H1 (cell line): ENCODE results near the gene DNASE1. TPM values are rescaled to one million over a fixed set of nuclear protein-coding genes. Genes with fewer than 3 reads are reported as not detected.
"Not testable (repeated sequence)": the region's sequence is repeated elsewhere in the genome, so short reads cannot be mapped to it uniquely, and the experiment has no call there.

Source experiments
- CTCF ChIA-PET: fragments of 300-600 bp; sonication (Branson Sonifier 250); formaldehyde crosslinking; loops from one replicate; lab custom pipeline; 2021; ENCODE audit not compliant: partially characterized antibody; lab: Charles Lee
- POLR2A ChIA-PET: fragments of 300-600 bp; sonication (Branson Sonifier 250); formaldehyde crosslinking; loops from one replicate; lab custom pipeline; 2021; ENCODE audit warnings: inconsistent platforms; ENCODE audit not compliant: partially characterized antibody; lab: Charles Lee
- DNase-seq, 2 experiments: peaks; one replicate each; pipeline versions ENCODE4 v3.0.0 to v3.0.0-alpha.2; 2010 to 2022; ENCODE audit warnings: low spot score in 2 of 2, low read depth in 1 of 2, mixed read lengths in 1 of 2
- FAIRE-seq: peaks from 2 replicates; lab custom pipeline; 2011; peaks lifted over from hg19 to GRCh38; lab: Jason Lieb, UNC
- H2AFZ ChIP-seq: 2 replicates; pipeline ENCODE4 v1.8.1; 2012; ENCODE audit warnings: low read length, inconsistent platforms
- H2AK5ac ChIP-seq: 2 replicates; pipeline ENCODE4 v1.6.1; 2013; ENCODE audit warnings: low read depth, low read length
- H2BK120ac ChIP-seq: replicated peaks from 2 replicates; pipeline ENCODE3; 2013; ENCODE audit warnings: low read depth, low read length, inconsistent platforms
- H2BK12ac ChIP-seq: 2 replicates; pipeline ENCODE4 v1.6.1; 2013; ENCODE audit warnings: low read depth, low read length
- H2BK15ac ChIP-seq: 2 replicates; pipeline ENCODE4 v1.6.1; 2013; ENCODE audit warnings: low read length
- H2BK20ac ChIP-seq: 2 replicates; pipeline ENCODE4 v1.6.1; 2013; ENCODE audit warnings: low read length
- H2BK5ac ChIP-seq: 2 replicates; pipeline ENCODE4 v1.6.1; 2013; ENCODE audit warnings: low read depth, low read length
- H3K14ac ChIP-seq: 2 replicates; pipeline ENCODE4 v1.6.1; 2013; ENCODE audit warnings: inconsistent platforms; ENCODE audit not compliant: insufficient read length
- H3K18ac ChIP-seq: 2 replicates; pipeline ENCODE4 v1.6.1; 2013; ENCODE audit warnings: low read length; ENCODE audit errors: extremely low read depth
- H3K23ac ChIP-seq: 2 replicates; pipeline ENCODE4 v1.6.1; 2013; ENCODE audit warnings: inconsistent platforms; ENCODE audit not compliant: insufficient read length
- H3K23me2 ChIP-seq: 2 replicates; pipeline ENCODE4 v1.6.1; 2013; ENCODE audit warnings: low read depth, low read length
- H3K27ac ChIP-seq: 2 replicates; pipeline ENCODE4 v1.6.1; 2011; ENCODE audit warnings: low read depth, low read length, inconsistent platforms
- H3K27me3 ChIP-seq, 4 experiments: replicated peaks in 1 of 4; 1 replicate in 1 of 4; 2 replicates in 3 of 4; pipeline versions ENCODE4 v1.6.1 to v1.8.1; 2011 to 2013; ENCODE audit warnings: low read length in 3 of 4, mild to moderate bottlenecking in 3 of 4, inconsistent platforms in 2 of 4, mixed read lengths in 2 of 4, moderate library complexity in 1 of 4; ENCODE audit not compliant: control insufficient read depth in 3 of 4, insufficient read depth in 3 of 4; ENCODE audit errors: extremely low read depth in 1 of 4
- H3K36me3 ChIP-seq, 4 experiments: 2 replicates each; pipeline versions ENCODE4 v1.6.1 to v1.8.1; 2011 to 2013; ENCODE audit warnings: mild to moderate bottlenecking in 4 of 4, low read length in 3 of 4, moderate library complexity in 2 of 4, control low read depth in 1 of 4, inconsistent platforms in 1 of 4; ENCODE audit not compliant: insufficient read depth in 4 of 4, control insufficient read depth in 2 of 4
- H3K4ac ChIP-seq: replicated peaks from 2 replicates; pipeline ENCODE3; 2013; ENCODE audit warnings: low read length, low read depth, mixed read lengths, inconsistent platforms; ENCODE audit not compliant: insufficient read length
- H3K4me1 ChIP-seq, 4 experiments: replicated peaks in 1 of 4; 1 replicate in 1 of 4; 2 replicates in 3 of 4; pipeline versions ENCODE4 v1.6.1 to v1.8.1; 2011 to 2013; ENCODE audit warnings: low read length in 3 of 4, inconsistent platforms in 2 of 4, mixed read lengths in 1 of 4; ENCODE audit not compliant: insufficient read depth in 4 of 4, control insufficient read depth in 3 of 4
- H3K4me2 ChIP-seq, 2 experiments: 2 replicates each; pipeline versions ENCODE4 v1.6.1 to v1.8.1; 2011 to 2013; ENCODE audit warnings: low read depth in 2 of 2, low read length in 2 of 2, control low read depth in 1 of 2, inconsistent platforms in 1 of 2, mild to moderate bottlenecking in 1 of 2; ENCODE audit not compliant: insufficient read depth in 1 of 2
- H3K4me3 ChIP-seq, 4 experiments: fragments of 200-600, 300-600 bp in 1 of 4; sonication (generic), shearing (Covaris generic), sonication (Bioruptor Twin) in 1 of 4; 2 replicates each; pipeline versions ENCODE4 v1.5.1 to v1.8.1; 2011 to 2016; ENCODE audit warnings: low read length in 4 of 4, low read depth in 3 of 4, control low read depth in 2 of 4, inconsistent platforms in 2 of 4, mild to moderate bottlenecking in 2 of 4, mixed read lengths in 1 of 4, moderate library complexity in 1 of 4; ENCODE audit not compliant: insufficient read depth in 2 of 4; ENCODE audit errors: extremely low read depth in 1 of 4
- H3K56ac ChIP-seq: replicated peaks from 2 replicates; pipeline ENCODE3; 2013; ENCODE audit warnings: low read depth, mild to moderate bottlenecking, mixed read lengths, low read length, inconsistent platforms; ENCODE audit not compliant: insufficient read length
- H3K79me1 ChIP-seq: 2 replicates; pipeline ENCODE4 v1.6.1; 2013; ENCODE audit warnings: low read depth, low read length, control low read depth
- H3K79me2 ChIP-seq, 2 experiments: 2 replicates each; pipeline versions ENCODE4 v1.6.1 to v1.8.1; 2012 to 2013; ENCODE audit warnings: low read length in 2 of 2, mild to moderate bottlenecking in 2 of 2, inconsistent platforms in 1 of 2; ENCODE audit not compliant: insufficient read depth in 2 of 2, control insufficient read depth in 1 of 2
- H3K9ac ChIP-seq, 4 experiments: replicated peaks in 1 of 4; 1 replicate in 1 of 4; 2 replicates in 3 of 4; pipeline versions ENCODE4 v1.6.1 to v1.8.1; 2011 to 2013; ENCODE audit warnings: low read depth in 3 of 4, low read length in 3 of 4, control low read depth in 2 of 4, mild to moderate bottlenecking in 2 of 4, moderate library complexity in 2 of 4, inconsistent platforms in 1 of 4; ENCODE audit errors: extremely low read depth in 1 of 4
- H3K9me3 ChIP-seq, 2 experiments: 2 replicates each; pipeline versions ENCODE4 v1.6.1 to v1.8.1; 2012 to 2013; ENCODE audit warnings: mild to moderate bottlenecking in 2 of 2, moderate library complexity in 2 of 2, control low read depth in 1 of 2, inconsistent platforms in 1 of 2, low read depth in 1 of 2, low read length in 1 of 2, mixed read lengths in 1 of 2; ENCODE audit not compliant: insufficient read depth in 2 of 2
- H4K20me1 ChIP-seq, 2 experiments: replicated peaks in 1 of 2; 2 replicates each; pipeline versions ENCODE3 to v1.8.1; 2011 to 2013; ENCODE audit warnings: inconsistent platforms in 2 of 2, low read length in 2 of 2, mild to moderate bottlenecking in 1 of 2; ENCODE audit not compliant: insufficient read depth in 2 of 2, control insufficient read depth in 1 of 2
- H4K5ac ChIP-seq: 2 replicates; pipeline ENCODE4 v1.6.1; 2013; ENCODE audit warnings: low read length, low read depth, mixed read lengths, inconsistent platforms; ENCODE audit not compliant: insufficient read length
- H4K8ac ChIP-seq: 2 replicates; pipeline ENCODE4 v1.8.0; 2013; ENCODE audit warnings: mild to moderate bottlenecking, moderate library complexity, low read length, inconsistent platforms; ENCODE audit not compliant: insufficient read depth; ENCODE audit errors: extremely low read depth
- H4K91ac ChIP-seq: replicated peaks from 2 replicates; pipeline ENCODE3; 2013; ENCODE audit warnings: low read length, mixed read lengths, inconsistent platforms; ENCODE audit not compliant: insufficient read length
- KDM4A ChIP-seq: IDR thresholded peaks from one replicate; pipeline ENCODE4 v1.7.1; 2012; ENCODE audit warnings: low read depth, mild to moderate bottlenecking, moderate library complexity, low read length, inconsistent platforms; ENCODE audit not compliant: severe bottlenecking
- WGBS, 2 experiments: shearing (Covaris generic) in 1 of 2; methylation state at CpG; one replicate each; pipeline versions ENCODE4 v1.1.6 to v1.1.7; 2013 to 2015; ENCODE audit warnings: low lambda C conversion rate in 2 of 2, mixed read lengths in 2 of 2, inconsistent platforms in 1 of 2, low coverage in 1 of 2, missing lambda C conversion rate in 1 of 2; ENCODE audit not compliant: insufficient replicate concordance in 2 of 2, insufficient coverage in 1 of 2, insufficient read length in 1 of 2; ENCODE audit errors: extremely low coverage in 1 of 2, missing lambda C conversion rate in 1 of 2; 5-methylcytosine and 5-hydroxymethylcytosine counted together
- polyA plus RNA-seq, 7 experiments: library from polyadenylated mRNA; depleted of rRNA in 3 of 7; stranded (reverse) in 5 of 7; unstranded in 2 of 7; fragments of >200 nt in 5 of 7; fragments of 200-250 nt in 2 of 7; gene quantifications; 1 replicate in 5 of 7; 2 replicates in 1 of 7; 4 replicates in 1 of 7; pipeline versions ENCODE4 v1.2.1 to v1.2.3, GENCODE V29; 2011 to 2013; ENCODE audit warnings: missing spikeins in 2 of 7, mixed read lengths in 2 of 7
- total RNA-seq: library from RNA; stranded (reverse); fragmentation: NEBNext Ultra II Directional; extraction: Animal tissue kit (Norgen Biotek cat#: 25700); gene quantifications from 2 replicates; pipeline ENCODE4 v1.2.1, GENCODE V29; 2021
- TF ChIP-seq, protein P1 (sequence below): IDR thresholded peaks from 2 replicates; pipeline ENCODE4 v1.6.1; 2011; ENCODE audit warnings: low read length, improper control_type of control experiment

Gene DNASE1
- total and polyA plus RNA-seq, 2 of the 8 experiments (the other 6 are each of a cell fraction or from before 2014, with no cell fraction given) = 11.5 to 16.7 TPM

DNA sequence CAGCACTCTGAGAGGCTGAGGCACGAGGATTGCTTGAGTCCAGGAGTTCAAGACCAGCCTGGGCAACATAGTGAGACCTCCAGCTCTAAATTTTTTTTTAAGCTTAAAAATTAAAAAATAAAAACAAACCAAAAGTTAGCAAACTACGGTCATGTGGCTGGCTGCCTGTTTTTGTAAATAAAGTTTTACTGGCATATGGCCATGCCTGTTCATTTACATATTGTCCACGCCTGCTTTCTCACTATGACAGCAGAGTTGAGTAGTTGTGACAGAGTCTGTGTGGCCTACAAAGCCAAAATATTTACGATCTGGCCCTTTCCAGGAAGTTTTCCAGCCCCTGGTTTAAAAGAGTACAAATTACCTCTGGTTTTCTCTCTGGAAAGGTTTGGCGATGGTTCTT, 46.4 kb upstream of the DNASE1 start (continued):
- no peak for TF ChIP-seq KDM4A
- TF ChIP-seq, protein P1, sequence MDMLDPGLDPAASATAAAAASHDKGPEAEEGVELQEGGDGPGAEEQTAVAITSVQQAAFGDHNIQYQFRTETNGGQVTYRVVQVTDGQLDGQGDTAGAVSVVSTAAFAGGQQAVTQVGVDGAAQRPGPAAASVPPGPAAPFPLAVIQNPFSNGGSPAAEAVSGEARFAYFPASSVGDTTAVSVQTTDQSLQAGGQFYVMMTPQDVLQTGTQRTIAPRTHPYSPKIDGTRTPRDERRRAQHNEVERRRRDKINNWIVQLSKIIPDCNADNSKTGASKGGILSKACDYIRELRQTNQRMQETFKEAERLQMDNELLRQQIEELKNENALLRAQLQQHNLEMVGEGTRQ = no peak

DNA sequence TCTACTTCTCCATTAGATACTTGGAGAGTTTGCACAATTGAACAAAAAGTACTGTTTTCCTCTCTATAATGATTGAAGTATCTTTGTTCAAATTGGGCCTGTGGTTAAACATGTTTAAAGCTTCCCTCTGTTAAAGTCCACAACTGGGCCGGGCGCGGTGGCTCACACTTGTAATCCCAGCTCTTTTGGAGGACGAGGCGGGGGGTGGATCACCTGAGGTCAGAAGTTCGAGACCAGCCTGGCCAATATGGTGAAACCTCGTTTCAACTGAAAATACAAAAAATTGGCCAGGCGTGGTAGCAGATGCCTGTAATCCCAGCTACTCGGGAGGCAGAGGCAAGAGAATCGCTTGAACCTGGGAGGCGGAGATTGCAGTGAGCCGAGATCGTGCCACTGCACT, 45.5 kb upstream of the DNASE1 start:
- FAIRE-seq, POLR2A ChIA-PET, H3K56ac ChIP-seq, H2BK15ac ChIP-seq, H3K4me1 ChIP-seq, H3K18ac ChIP-seq, H3K9ac ChIP-seq, H2AK5ac ChIP-seq, H3K27ac ChIP-seq, H3K4me3 ChIP-seq, H2BK120ac ChIP-seq, H3K27me3 ChIP-seq, H3K79me1 ChIP-seq, H2BK12ac ChIP-seq, H4K8ac ChIP-seq, H2AFZ ChIP-seq, CTCF ChIA-PET, H3K14ac ChIP-seq, H3K9me3 ChIP-seq, H3K23ac ChIP-seq, DNase-seq, H2BK20ac ChIP-seq, H3K36me3 ChIP-seq, H4K5ac ChIP-seq, H4K91ac ChIP-seq, H3K4ac ChIP-seq, H3K23me2 ChIP-seq, H3K4me2 ChIP-seq, H4K20me1 ChIP-seq, H2BK5ac ChIP-seq: not testable (repeated sequence)
- WGBS, 2 experiments = 95% methylated on average over 13 of the region's 13 CpGs; no CpG with 5 or more reads in 1 of the 2 experiments
- H3K79me2 ChIP-seq = peaks cover 8 to 19% of the 10 kb centered on the region in 2 experiments
